Chondrocyte (in vitro differentiated cells): ENCODE measurements around the gene GPR153. TPM values are rescaled to one million over a fixed set of nuclear protein-coding genes. Genes with fewer than 3 reads are reported as not detected.

ENCODE experiments used
- DNase-seq: peaks from one replicate; pipeline ENCODE4 v3.0.0; 2021; ENCODE audit warnings: mixed read lengths, low spot score
- H3K27ac Mint-ChIP-seq: one replicate; pipeline ENCODE4 v1.8.0; 2021; ENCODE audit warnings: mild to moderate bottlenecking, moderate library complexity, mixed read lengths; ENCODE audit not compliant: unreplicated experiment
- H3K27me3 Mint-ChIP-seq: 2 replicates; pipeline ENCODE4 v1.8.0; 2021; ENCODE audit warnings: low read depth, mixed read lengths
- H3K36me3 Mint-ChIP-seq: 2 replicates; pipeline ENCODE4 v1.8.0; 2021; ENCODE audit warnings: low read depth, mixed read lengths
- H3K4me1 Mint-ChIP-seq: 2 replicates; pipeline ENCODE4 v1.8.0; 2021; ENCODE audit warnings: low read depth, mild to moderate bottlenecking, mixed read lengths
- H3K4me3 Mint-ChIP-seq: one replicate; pipeline ENCODE4 v1.8.0; 2021; ENCODE audit warnings: mild to moderate bottlenecking, moderate library complexity, mixed read lengths; ENCODE audit not compliant: unreplicated experiment
- H3K9me3 Mint-ChIP-seq: 2 replicates; pipeline ENCODE4 v1.8.0; 2021; ENCODE audit warnings: low read depth, mixed read lengths
- total RNA-seq: library from RNA; stranded (reverse); gene quantifications from 3 replicates; pipeline ENCODE4 v1.2.1, GENCODE V29; 2021
- TF ChIP-seq, protein P1 (sequence below): fragments of 200-600 bp; sonication (generic); IDR thresholded peaks from 2 replicates; pipeline ENCODE4 v1.5.0; 2021; ENCODE audit warnings: antibody characterized with exemption, mild to moderate bottlenecking, moderate library complexity

GPR153 gene
- total RNA-seq, 1 donor from 2014 or later, result 4.4 TPM

DNA sequence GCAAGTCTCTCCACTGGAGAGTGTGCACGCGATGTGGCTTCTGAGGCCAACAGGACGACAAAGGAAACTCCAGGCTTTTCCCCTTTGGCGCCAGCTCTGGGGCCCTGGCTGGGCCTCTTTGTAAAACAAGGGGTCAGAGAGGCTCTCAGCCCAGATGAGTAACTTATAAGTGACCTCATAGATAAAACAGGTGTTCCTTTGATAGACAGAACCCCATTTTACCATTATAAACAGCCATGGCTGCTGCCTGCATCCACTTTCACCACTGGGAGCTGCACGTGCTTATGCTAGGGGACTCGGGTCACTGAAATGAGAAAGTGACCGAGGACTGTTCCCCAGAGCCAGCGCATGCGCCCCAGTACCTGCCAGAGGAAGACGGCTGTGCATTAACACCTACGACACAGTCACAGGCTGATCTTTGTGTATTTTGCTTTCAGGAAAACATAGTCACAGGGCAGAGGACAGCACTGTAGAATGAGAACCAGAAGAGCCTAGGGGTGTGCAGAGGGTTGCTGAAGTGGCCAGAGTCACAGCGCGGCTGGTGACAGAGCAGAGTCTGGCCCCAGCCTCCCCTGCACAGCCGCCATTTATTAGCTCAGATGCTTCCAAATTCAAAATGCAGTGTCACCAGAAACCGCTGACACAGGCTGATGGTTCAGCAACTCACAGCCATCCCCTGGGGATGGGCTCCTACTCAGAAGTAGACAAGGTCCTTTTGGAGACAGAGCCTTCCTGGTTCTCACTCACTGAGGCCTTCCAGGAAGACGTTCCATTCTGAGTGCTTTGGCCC is 42.3 kb downstream of the GPR153 start:
- Mint-ChIP-seq H3K4me3 (no peak overlapping the region), H3K27ac (no peak overlapping the region), H3K4me1 (peaks cover 8% of the 10 kb centered on the region), H3K27me3 (no peaks in the 10 kb centered on the region), H3K36me3 (peaks cover 13% of the 10 kb centered on the region), H3K9me3 (no peaks in the 10 kb centered on the region)
- DNase-seq, result no peak
- TF ChIP-seq, protein P1, sequence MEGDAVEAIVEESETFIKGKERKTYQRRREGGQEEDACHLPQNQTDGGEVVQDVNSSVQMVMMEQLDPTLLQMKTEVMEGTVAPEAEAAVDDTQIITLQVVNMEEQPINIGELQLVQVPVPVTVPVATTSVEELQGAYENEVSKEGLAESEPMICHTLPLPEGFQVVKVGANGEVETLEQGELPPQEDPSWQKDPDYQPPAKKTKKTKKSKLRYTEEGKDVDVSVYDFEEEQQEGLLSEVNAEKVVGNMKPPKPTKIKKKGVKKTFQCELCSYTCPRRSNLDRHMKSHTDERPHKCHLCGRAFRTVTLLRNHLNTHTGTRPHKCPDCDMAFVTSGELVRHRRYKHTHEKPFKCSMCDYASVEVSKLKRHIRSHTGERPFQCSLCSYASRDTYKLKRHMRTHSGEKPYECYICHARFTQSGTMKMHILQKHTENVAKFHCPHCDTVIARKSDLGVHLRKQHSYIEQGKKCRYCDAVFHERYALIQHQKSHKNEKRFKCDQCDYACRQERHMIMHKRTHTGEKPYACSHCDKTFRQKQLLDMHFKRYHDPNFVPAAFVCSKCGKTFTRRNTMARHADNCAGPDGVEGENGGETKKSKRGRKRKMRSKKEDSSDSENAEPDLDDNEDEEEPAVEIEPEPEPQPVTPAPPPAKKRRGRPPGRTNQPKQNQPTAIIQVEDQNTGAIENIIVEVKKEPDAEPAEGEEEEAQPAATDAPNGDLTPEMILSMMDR, result no peak

GRCh38 chr1:6212193-6212959 is 48.5 kb downstream of the GPR153 start:
- Mint-ChIP-seq H3K4me1 (peaks cover 15% of the 10 kb centered on the region), H3K9me3 (no peaks in the 10 kb centered on the region), H3K4me3 (no peak overlapping the region), H3K27me3 (no peaks in the 10 kb centered on the region), H3K27ac (no peak overlapping the region), H3K36me3 (peaks cover 12% of the 10 kb centered on the region)
- no peak for DNase-seq
- TF ChIP-seq, protein P1, result no peak

DNA sequence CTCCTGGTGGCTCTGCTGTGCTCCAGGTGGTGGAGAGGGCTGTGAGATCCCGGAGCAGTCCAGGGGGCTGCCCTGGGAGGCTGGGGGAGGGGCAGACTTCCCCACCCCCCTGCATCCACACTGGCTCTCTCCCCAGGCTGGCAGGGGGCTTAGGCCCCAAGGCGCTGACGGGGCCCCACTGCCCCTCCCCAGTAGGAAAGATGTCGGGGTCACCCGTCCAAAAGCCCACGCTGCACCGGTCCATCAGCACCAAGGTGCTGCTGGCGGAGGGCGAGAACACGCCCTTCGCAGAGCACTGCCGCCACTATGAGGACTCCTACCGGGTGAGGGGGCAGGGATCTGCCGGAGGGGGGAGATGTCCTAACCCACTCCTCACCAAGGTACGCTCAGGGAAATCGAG is 49.2 kb downstream of the GPR153 start:
- no peak overlapping the region for H3K4me3 Mint-ChIP-seq
- TF ChIP-seq, protein P1, result no peak
- H3K27me3 Mint-ChIP-seq, result no peaks in the 10 kb centered on the region
- H3K9me3 Mint-ChIP-seq, result no peaks in the 10 kb centered on the region
- peaks cover 11% of the 10 kb centered on the region for H3K36me3 Mint-ChIP-seq
- peaks cover 21% of the 10 kb centered on the region for H3K4me1 Mint-ChIP-seq
- DNase-seq, result no peak
- no peak overlapping the region for H3K27ac Mint-ChIP-seq

- Mint-ChIP-seq H3K4me1 (peaks cover 23% of the 10 kb centered on the region), H3K4me3 (no peak overlapping the region), H3K27me3 (no peaks in the 10 kb centered on the region), H3K9me3 (no peaks in the 10 kb centered on the region), H3K27ac (no peak overlapping the region), H3K36me3 (peaks cover 8% of the 10 kb centered on the region)
- no peak for DNase-seq
- TF ChIP-seq, protein P1, result no peak
These were observed 50.1 kb downstream of the GPR153 start for GRCh38 chr1:6210591-6211355.
